ENCODE measurements around the gene ADARB2.
A peak's percentile ranks its signal among the peaks of the same experiment; 100 is the strongest.

ADARB2 gene

DNA sequence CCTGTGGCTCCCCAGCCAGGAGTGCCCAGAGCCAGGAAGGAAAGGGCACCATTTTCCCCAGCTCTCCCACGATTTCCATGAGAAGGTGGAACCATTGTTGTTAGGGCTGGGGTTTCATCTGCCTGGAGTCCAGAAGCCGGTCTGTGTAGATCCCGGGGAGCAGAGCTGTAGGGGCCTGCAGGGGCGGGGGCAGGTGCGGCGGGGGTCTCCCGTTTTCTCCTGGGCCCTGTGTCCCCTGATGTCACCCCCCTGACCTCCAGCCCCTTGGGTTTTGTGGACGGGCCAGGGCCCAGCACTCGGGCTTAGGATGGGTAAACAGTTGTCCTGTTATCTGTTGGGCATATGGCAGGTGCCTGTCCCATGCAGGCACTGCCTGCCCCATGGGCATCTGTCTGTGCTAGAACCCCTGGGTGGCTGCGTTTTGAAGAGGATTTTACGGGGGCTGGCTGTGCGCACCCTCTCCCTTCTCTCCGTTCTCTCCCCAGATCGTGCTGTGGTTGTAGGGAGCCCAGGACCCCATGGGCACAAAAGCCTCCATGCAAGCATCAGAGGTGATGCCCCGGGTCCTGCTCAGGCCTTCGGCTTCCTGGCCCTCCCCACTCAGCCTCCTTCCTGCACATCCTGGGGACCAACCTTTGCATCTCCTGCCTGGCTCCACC is 522.3 kb downstream of the ADARB2 start:
- POLR2A ChIA-PET, result no interaction called here
- Histone ChIP-seq H3K27ac (ENCODE audit: extremely low read depth, low read depth, low read length) (no peak overlapping the region), H3K4me1 (ENCODE audit: control insufficient read depth, insufficient read depth, low read length) (no peaks in the 10 kb centered on the region), H3K4me3 (ENCODE audit: low read depth, low read length) (no peak overlapping the region), H3K9me3 (ENCODE audit: control insufficient read depth, insufficient read depth, low read depth, low read length) (no peaks in the 10 kb centered on the region), H3K36me3 (ENCODE audit: control insufficient read depth in 2 of 2, insufficient read depth in 1 of 2, low read length in 2 of 2) (no peaks in the 10 kb centered on the region)
- CTCF ChIA-PET, result no interaction called here
- TF ChIP-seq ZNF16 (tag by site-specific recombination; IDR thresholded peaks at IDR 0.05; ENCODE audit: low read depth) (no peak), ZNF146 (tag by site-specific recombination; IDR thresholded peaks at IDR 0.05) (no peak), MEIS1 (CRISPR knock-in tag; IDR thresholded peaks at IDR 0.05; ENCODE audit: borderline replicate concordance) (no peak), ZNF843 (tag by site-specific recombination; IDR thresholded peaks at IDR 0.05) (no peak)
- TF ChIP-seq, protein P1, sequence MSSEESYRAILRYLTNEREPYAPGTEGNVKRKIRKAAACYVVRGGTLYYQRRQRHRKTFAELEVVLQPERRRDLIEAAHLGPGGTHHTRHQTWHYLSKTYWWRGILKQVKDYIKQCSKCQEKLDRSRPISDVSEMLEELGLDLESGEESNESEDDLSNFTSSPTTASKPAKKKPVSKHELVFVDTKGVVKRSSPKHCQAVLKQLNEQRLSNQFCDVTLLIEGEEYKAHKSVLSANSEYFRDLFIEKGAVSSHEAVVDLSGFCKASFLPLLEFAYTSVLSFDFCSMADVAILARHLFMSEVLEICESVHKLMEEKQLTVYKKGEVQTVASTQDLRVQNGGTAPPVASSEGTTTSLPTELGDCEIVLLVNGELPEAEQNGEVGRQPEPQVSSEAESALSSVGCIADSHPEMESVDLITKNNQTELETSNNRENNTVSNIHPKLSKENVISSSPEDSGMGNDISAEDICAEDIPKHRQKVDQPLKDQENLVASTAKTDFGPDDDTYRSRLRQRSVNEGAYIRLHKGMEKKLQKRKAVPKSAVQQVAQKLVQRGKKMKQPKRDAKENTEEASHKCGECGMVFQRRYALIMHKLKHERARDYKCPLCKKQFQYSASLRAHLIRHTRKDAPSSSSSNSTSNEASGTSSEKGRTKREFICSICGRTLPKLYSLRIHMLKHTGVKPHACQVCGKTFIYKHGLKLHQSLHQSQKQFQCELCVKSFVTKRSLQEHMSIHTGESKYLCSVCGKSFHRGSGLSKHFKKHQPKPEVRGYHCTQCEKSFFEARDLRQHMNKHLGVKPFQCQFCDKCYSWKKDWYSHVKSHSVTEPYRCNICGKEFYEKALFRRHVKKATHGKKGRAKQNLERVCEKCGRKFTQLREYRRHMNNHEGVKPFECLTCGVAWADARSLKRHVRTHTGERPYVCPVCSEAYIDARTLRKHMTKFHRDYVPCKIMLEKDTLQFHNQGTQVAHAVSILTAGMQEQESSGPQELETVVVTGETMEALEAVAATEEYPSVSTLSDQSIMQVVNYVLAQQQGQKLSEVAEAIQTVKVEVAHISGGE (tag by site-specific recombination; conservative IDR thresholded peaks at IDR 0.05; ENCODE audit: low read depth), result no peak

DNA sequence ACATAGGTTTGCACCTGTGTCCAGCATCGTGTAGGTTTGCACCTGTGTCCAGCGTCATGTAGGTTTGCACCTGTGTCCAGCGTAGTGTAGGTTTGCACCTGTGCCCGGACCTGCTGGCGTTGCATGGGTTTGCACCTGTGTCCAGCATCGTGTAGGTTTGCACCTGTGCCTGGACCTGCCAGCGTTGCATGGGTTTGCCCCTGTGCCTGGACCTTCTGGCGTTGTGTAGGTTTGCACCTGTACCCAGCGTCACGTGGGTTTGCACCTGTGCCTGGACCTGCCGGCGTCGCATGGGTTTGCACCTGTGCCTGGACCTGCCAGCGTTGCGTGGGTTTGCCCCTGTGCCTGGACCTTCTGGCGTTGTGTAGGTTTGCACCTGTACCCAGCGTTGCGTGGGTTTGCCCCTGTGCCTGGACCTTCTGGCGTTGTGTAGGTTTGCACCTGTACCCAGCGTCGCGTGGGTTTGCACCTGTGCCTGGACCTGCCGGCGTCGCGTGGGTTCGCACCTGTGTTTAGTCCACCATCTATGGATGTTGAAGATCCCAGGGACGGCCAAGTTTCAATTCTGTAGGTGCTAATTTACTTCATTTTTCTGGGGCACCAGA is 523.2 kb downstream of the ADARB2 start:
- Histone ChIP-seq H3K36me3 (ENCODE audit: control insufficient read depth in 2 of 2, insufficient read depth in 1 of 2, low read length in 2 of 2) (no peaks in the 10 kb centered on the region), H3K9me3 (ENCODE audit: control insufficient read depth, insufficient read depth, low read depth, low read length) (no peaks in the 10 kb centered on the region)

DNA sequence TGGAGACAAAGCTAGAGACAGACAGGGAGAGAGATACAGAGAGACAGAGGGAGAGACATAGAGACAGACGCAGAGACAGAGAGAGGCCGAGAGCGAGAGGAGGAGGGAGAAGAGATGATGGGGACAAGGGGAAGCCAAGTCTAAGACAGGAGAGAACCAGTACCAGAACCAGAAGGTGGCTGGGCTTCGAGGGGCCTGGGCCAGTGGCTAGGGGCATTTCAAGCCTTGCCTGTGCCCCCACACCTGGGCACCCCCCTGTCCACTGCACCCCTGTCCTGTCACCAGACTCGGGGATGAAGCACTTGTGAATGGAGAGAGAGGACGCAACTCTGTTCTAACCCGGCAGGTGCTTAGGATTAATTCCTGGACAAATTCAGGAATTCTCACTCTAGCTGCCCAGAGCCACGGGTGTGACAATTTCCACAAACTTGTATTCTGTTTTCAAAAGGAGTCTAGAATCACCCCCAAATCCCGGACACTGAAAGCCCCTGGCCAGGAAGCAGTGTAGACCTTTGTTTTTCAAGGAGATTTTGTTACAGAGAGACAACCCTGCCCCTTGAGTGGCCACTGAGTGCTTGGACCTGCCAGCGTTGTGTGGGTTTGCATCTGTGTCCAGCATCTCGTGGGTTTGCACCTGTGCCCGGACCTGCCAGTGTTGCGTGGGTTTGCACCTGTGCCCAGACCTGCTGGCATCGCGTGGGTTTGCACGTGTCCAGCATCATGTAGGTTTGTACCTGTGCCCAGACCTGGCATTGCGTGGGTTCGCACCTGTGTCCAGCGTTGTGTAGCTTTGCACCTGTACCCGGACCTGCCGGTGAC is 523.9 kb downstream of the ADARB2 start:
- POLR2A ChIA-PET, result no interaction called here
- Histone ChIP-seq H3K27ac (ENCODE audit: extremely low read depth, low read depth, low read length) (no peak overlapping the region), H3K9me3 (ENCODE audit: control insufficient read depth, insufficient read depth, low read depth, low read length) (no peaks in the 10 kb centered on the region), H3K4me1 (ENCODE audit: control insufficient read depth, insufficient read depth, low read length) (no peaks in the 10 kb centered on the region), H3K36me3 (ENCODE audit: control insufficient read depth in 2 of 2, insufficient read depth in 1 of 2, low read length in 2 of 2) (no peaks in the 10 kb centered on the region), H3K4me3 (ENCODE audit: low read depth, low read length) (no peak overlapping the region)
- CTCF ChIA-PET, result no interaction called here
- TF ChIP-seq ZFP69B (tag by site-specific recombination; IDR thresholded peaks at IDR 0.05) (no peak), ZNF10 (tag by site-specific recombination; IDR thresholded peaks at IDR 0.05) (peak; percentile 76)

More for the DNA sequence above, 523.2 kb downstream of the ADARB2 start:
- ChIA-PET POLR2A (no interaction called here), CTCF (no interaction called here)
- Histone ChIP-seq H3K4me1 (ENCODE audit: control insufficient read depth, insufficient read depth, low read length) (no peaks in the 10 kb centered on the region), H3K27ac (ENCODE audit: extremely low read depth, low read depth, low read length) (no peak overlapping the region), H3K4me3 (ENCODE audit: low read depth, low read length) (no peak overlapping the region)
- TF ChIP-seq KLF16 (tag by site-specific recombination; IDR thresholded peaks at IDR 0.05) (no peak), ZNF747 (tag by site-specific recombination; IDR thresholded peaks at IDR 0.05) (no peak), ZNF776 (tag by site-specific recombination; IDR thresholded peaks at IDR 0.05; ENCODE audit: borderline replicate concordance) (no peak)
- TF ChIP-seq, protein P2, sequence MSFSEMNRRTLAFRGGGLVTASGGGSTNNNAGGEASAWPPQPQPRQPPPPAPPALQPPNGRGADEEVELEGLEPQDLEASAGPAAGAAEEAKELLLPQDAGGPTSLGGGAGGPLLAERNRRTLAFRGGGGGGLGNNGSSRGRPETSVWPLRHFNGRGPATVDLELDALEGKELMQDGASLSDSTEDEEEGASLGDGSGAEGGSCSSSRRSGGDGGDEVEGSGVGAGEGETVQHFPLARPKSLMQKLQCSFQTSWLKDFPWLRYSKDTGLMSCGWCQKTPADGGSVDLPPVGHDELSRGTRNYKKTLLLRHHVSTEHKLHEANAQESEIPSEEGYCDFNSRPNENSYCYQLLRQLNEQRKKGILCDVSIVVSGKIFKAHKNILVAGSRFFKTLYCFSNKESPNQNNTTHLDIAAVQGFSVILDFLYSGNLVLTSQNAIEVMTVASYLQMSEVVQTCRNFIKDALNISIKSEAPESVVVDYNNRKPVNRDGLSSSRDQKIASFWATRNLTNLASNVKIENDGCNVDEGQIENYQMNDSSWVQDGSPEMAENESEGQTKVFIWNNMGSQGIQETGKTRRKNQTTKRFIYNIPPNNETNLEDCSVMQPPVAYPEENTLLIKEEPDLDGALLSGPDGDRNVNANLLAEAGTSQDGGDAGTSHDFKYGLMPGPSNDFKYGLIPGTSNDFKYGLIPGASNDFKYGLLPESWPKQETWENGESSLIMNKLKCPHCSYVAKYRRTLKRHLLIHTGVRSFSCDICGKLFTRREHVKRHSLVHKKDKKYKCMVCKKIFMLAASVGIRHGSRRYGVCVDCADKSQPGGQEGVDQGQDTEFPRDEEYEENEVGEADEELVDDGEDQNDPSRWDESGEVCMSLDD (tag by site-specific recombination; IDR thresholded peaks at IDR 0.05), result no peak
